H1 (cell line): ENCODE data around the gene CTIF. TPM values are rescaled to one million over a fixed set of nuclear protein-coding genes. Genes with fewer than 3 reads are reported as not detected.

Source experiments
- CTCF ChIA-PET: fragments of 300-600 bp; sonication (Branson Sonifier 250); formaldehyde crosslinking; loops from one replicate; lab custom pipeline; 2021; ENCODE audit not compliant: partially characterized antibody; lab: Charles Lee
- POLR2A ChIA-PET: fragments of 300-600 bp; sonication (Branson Sonifier 250); formaldehyde crosslinking; loops from one replicate; lab custom pipeline; 2021; ENCODE audit warnings: inconsistent platforms; ENCODE audit not compliant: partially characterized antibody; lab: Charles Lee
- DNase-seq, 2 experiments: peaks; one replicate each; pipeline versions ENCODE4 v3.0.0 to v3.0.0-alpha.2; 2010 to 2022; ENCODE audit warnings: low spot score in 2 of 2, low read depth in 1 of 2, mixed read lengths in 1 of 2
- FAIRE-seq: peaks from 2 replicates; lab custom pipeline; 2011; peaks lifted over from hg19 to GRCh38; lab: Jason Lieb, UNC
- H2AFZ ChIP-seq: 2 replicates; pipeline ENCODE4 v1.8.1; 2012; ENCODE audit warnings: low read length, inconsistent platforms
- H2AK5ac ChIP-seq: 2 replicates; pipeline ENCODE4 v1.6.1; 2013; ENCODE audit warnings: low read depth, low read length
- H2BK120ac ChIP-seq: replicated peaks from 2 replicates; pipeline ENCODE3; 2013; ENCODE audit warnings: low read depth, low read length, inconsistent platforms
- H2BK12ac ChIP-seq: 2 replicates; pipeline ENCODE4 v1.6.1; 2013; ENCODE audit warnings: low read depth, low read length
- H2BK15ac ChIP-seq: 2 replicates; pipeline ENCODE4 v1.6.1; 2013; ENCODE audit warnings: low read length
- H2BK20ac ChIP-seq: 2 replicates; pipeline ENCODE4 v1.6.1; 2013; ENCODE audit warnings: low read length
- H2BK5ac ChIP-seq: 2 replicates; pipeline ENCODE4 v1.6.1; 2013; ENCODE audit warnings: low read depth, low read length
- H3K14ac ChIP-seq: 2 replicates; pipeline ENCODE4 v1.6.1; 2013; ENCODE audit warnings: inconsistent platforms; ENCODE audit not compliant: insufficient read length
- H3K18ac ChIP-seq: 2 replicates; pipeline ENCODE4 v1.6.1; 2013; ENCODE audit warnings: low read length; ENCODE audit errors: extremely low read depth
- H3K23ac ChIP-seq: 2 replicates; pipeline ENCODE4 v1.6.1; 2013; ENCODE audit warnings: inconsistent platforms; ENCODE audit not compliant: insufficient read length
- H3K23me2 ChIP-seq: 2 replicates; pipeline ENCODE4 v1.6.1; 2013; ENCODE audit warnings: low read depth, low read length
- H3K27ac ChIP-seq: 2 replicates; pipeline ENCODE4 v1.6.1; 2011; ENCODE audit warnings: low read depth, low read length, inconsistent platforms
- H3K27me3 ChIP-seq, 4 experiments: replicated peaks in 1 of 4; 1 replicate in 1 of 4; 2 replicates in 3 of 4; pipeline versions ENCODE4 v1.6.1 to v1.8.1; 2011 to 2013; ENCODE audit warnings: low read length in 3 of 4, mild to moderate bottlenecking in 3 of 4, inconsistent platforms in 2 of 4, mixed read lengths in 2 of 4, moderate library complexity in 1 of 4; ENCODE audit not compliant: control insufficient read depth in 3 of 4, insufficient read depth in 3 of 4; ENCODE audit errors: extremely low read depth in 1 of 4
- H3K36me3 ChIP-seq, 4 experiments: 2 replicates each; pipeline versions ENCODE4 v1.6.1 to v1.8.1; 2011 to 2013; ENCODE audit warnings: mild to moderate bottlenecking in 4 of 4, low read length in 3 of 4, moderate library complexity in 2 of 4, control low read depth in 1 of 4, inconsistent platforms in 1 of 4; ENCODE audit not compliant: insufficient read depth in 4 of 4, control insufficient read depth in 2 of 4
- H3K4ac ChIP-seq: replicated peaks from 2 replicates; pipeline ENCODE3; 2013; ENCODE audit warnings: low read length, low read depth, mixed read lengths, inconsistent platforms; ENCODE audit not compliant: insufficient read length
- H3K4me1 ChIP-seq, 4 experiments: replicated peaks in 1 of 4; 1 replicate in 1 of 4; 2 replicates in 3 of 4; pipeline versions ENCODE4 v1.6.1 to v1.8.1; 2011 to 2013; ENCODE audit warnings: low read length in 3 of 4, inconsistent platforms in 2 of 4, mixed read lengths in 1 of 4; ENCODE audit not compliant: insufficient read depth in 4 of 4, control insufficient read depth in 3 of 4
- H3K4me2 ChIP-seq, 2 experiments: 2 replicates each; pipeline versions ENCODE4 v1.6.1 to v1.8.1; 2011 to 2013; ENCODE audit warnings: low read depth in 2 of 2, low read length in 2 of 2, control low read depth in 1 of 2, inconsistent platforms in 1 of 2, mild to moderate bottlenecking in 1 of 2; ENCODE audit not compliant: insufficient read depth in 1 of 2
- H3K4me3 ChIP-seq, 4 experiments: fragments of 200-600, 300-600 bp in 1 of 4; sonication (generic), shearing (Covaris generic), sonication (Bioruptor Twin) in 1 of 4; 2 replicates each; pipeline versions ENCODE4 v1.5.1 to v1.8.1; 2011 to 2016; ENCODE audit warnings: low read length in 4 of 4, low read depth in 3 of 4, control low read depth in 2 of 4, inconsistent platforms in 2 of 4, mild to moderate bottlenecking in 2 of 4, mixed read lengths in 1 of 4, moderate library complexity in 1 of 4; ENCODE audit not compliant: insufficient read depth in 2 of 4; ENCODE audit errors: extremely low read depth in 1 of 4
- H3K56ac ChIP-seq: replicated peaks from 2 replicates; pipeline ENCODE3; 2013; ENCODE audit warnings: low read depth, mild to moderate bottlenecking, mixed read lengths, low read length, inconsistent platforms; ENCODE audit not compliant: insufficient read length
- H3K79me1 ChIP-seq: 2 replicates; pipeline ENCODE4 v1.6.1; 2013; ENCODE audit warnings: low read depth, low read length, control low read depth
- H3K79me2 ChIP-seq, 2 experiments: 2 replicates each; pipeline versions ENCODE4 v1.6.1 to v1.8.1; 2012 to 2013; ENCODE audit warnings: low read length in 2 of 2, mild to moderate bottlenecking in 2 of 2, inconsistent platforms in 1 of 2; ENCODE audit not compliant: insufficient read depth in 2 of 2, control insufficient read depth in 1 of 2
- H3K9ac ChIP-seq, 4 experiments: replicated peaks in 1 of 4; 1 replicate in 1 of 4; 2 replicates in 3 of 4; pipeline versions ENCODE4 v1.6.1 to v1.8.1; 2011 to 2013; ENCODE audit warnings: low read depth in 3 of 4, low read length in 3 of 4, control low read depth in 2 of 4, mild to moderate bottlenecking in 2 of 4, moderate library complexity in 2 of 4, inconsistent platforms in 1 of 4; ENCODE audit errors: extremely low read depth in 1 of 4
- H3K9me3 ChIP-seq, 2 experiments: 2 replicates each; pipeline versions ENCODE4 v1.6.1 to v1.8.1; 2012 to 2013; ENCODE audit warnings: mild to moderate bottlenecking in 2 of 2, moderate library complexity in 2 of 2, control low read depth in 1 of 2, inconsistent platforms in 1 of 2, low read depth in 1 of 2, low read length in 1 of 2, mixed read lengths in 1 of 2; ENCODE audit not compliant: insufficient read depth in 2 of 2
- H4K20me1 ChIP-seq, 2 experiments: replicated peaks in 1 of 2; 2 replicates each; pipeline versions ENCODE3 to v1.8.1; 2011 to 2013; ENCODE audit warnings: inconsistent platforms in 2 of 2, low read length in 2 of 2, mild to moderate bottlenecking in 1 of 2; ENCODE audit not compliant: insufficient read depth in 2 of 2, control insufficient read depth in 1 of 2
- H4K5ac ChIP-seq: 2 replicates; pipeline ENCODE4 v1.6.1; 2013; ENCODE audit warnings: low read length, low read depth, mixed read lengths, inconsistent platforms; ENCODE audit not compliant: insufficient read length
- H4K8ac ChIP-seq: 2 replicates; pipeline ENCODE4 v1.8.0; 2013; ENCODE audit warnings: mild to moderate bottlenecking, moderate library complexity, low read length, inconsistent platforms; ENCODE audit not compliant: insufficient read depth; ENCODE audit errors: extremely low read depth
- H4K91ac ChIP-seq: replicated peaks from 2 replicates; pipeline ENCODE3; 2013; ENCODE audit warnings: low read length, mixed read lengths, inconsistent platforms; ENCODE audit not compliant: insufficient read length
- BACH1 ChIP-seq: IDR thresholded peaks from 2 replicates; pipeline ENCODE4 v1.6.1; 2012; ENCODE audit warnings: low read length, improper control_type of control experiment
- BCL11A ChIP-seq, 2 experiments: IDR thresholded peaks; one replicate each; pipeline ENCODE4 v1.6.1; 2011; ENCODE audit warnings: low read depth in 2 of 2, low read length in 2 of 2, mild to moderate bottlenecking in 2 of 2
- CBX5 ChIP-seq: fragments of 300-800, 300-1000 bp; sonication (generic); IDR thresholded peaks from 2 replicates; pipeline ENCODE4 v1.7.1; 2016; ENCODE audit warnings: antibody characterized with exemption, low read length, low read depth
- CBX8 ChIP-seq: fragments of 300-800, 300-1000 bp; sonication (generic); IDR thresholded peaks from 2 replicates; pipeline ENCODE4 v1.7.1; 2016; ENCODE audit warnings: low read depth, low read length, borderline replicate concordance
- CEBPB ChIP-seq: IDR thresholded peaks from 2 replicates; pipeline ENCODE4 v1.6.1; 2012; ENCODE audit warnings: low read depth, low read length
- CHD1 ChIP-seq: IDR thresholded peaks from 2 replicates; pipeline ENCODE4 v1.6.1; 2012; ENCODE audit warnings: low read depth, low read length, improper control_type of control experiment
- CHD2 ChIP-seq: IDR thresholded peaks from 2 replicates; pipeline ENCODE4 v1.6.1; 2012; ENCODE audit warnings: low read length, improper control_type of control experiment
- FOSL1 ChIP-seq: IDR thresholded peaks from 2 replicates; pipeline ENCODE4 v1.6.1; 2011; ENCODE audit warnings: mild to moderate bottlenecking, low read depth, low read length, moderate library complexity; ENCODE audit not compliant: insufficient read depth
- KDM4A ChIP-seq: IDR thresholded peaks from one replicate; pipeline ENCODE4 v1.7.1; 2012; ENCODE audit warnings: low read depth, mild to moderate bottlenecking, moderate library complexity, low read length, inconsistent platforms; ENCODE audit not compliant: severe bottlenecking
- RXRA ChIP-seq: IDR thresholded peaks from 2 replicates; pipeline ENCODE4 v1.6.1; 2011; ENCODE audit warnings: low read depth, mild to moderate bottlenecking, low read length, moderate library complexity; ENCODE audit not compliant: insufficient read depth
- SIRT6 ChIP-seq: IDR thresholded peaks from one replicate; pipeline ENCODE4 v1.7.1; 2012; ENCODE audit warnings: low read length, inconsistent platforms
- SRF ChIP-seq: IDR thresholded peaks from 2 replicates; pipeline ENCODE4 v1.6.1; 2011; ENCODE audit warnings: mild to moderate bottlenecking, low read depth, low read length, moderate library complexity
- SUZ12 ChIP-seq: fragments of 200-600 bp; sonication (generic); IDR thresholded peaks from 2 replicates; pipeline ENCODE4 v1.6.1; 2012; ENCODE audit warnings: mild to moderate bottlenecking, inconsistent platforms, low read length, moderate library complexity, mixed read lengths
- TEAD4 ChIP-seq: IDR thresholded peaks from 2 replicates; pipeline ENCODE4 v1.6.1; 2012; ENCODE audit warnings: low read depth, low read length, inconsistent platforms, mixed read lengths
- WGBS, 2 experiments: shearing (Covaris generic) in 1 of 2; methylation state at CpG; one replicate each; pipeline versions ENCODE4 v1.1.6 to v1.1.7; 2013 to 2015; ENCODE audit warnings: low lambda C conversion rate in 2 of 2, mixed read lengths in 2 of 2, inconsistent platforms in 1 of 2, low coverage in 1 of 2, missing lambda C conversion rate in 1 of 2; ENCODE audit not compliant: insufficient replicate concordance in 2 of 2, insufficient coverage in 1 of 2, insufficient read length in 1 of 2; ENCODE audit errors: extremely low coverage in 1 of 2, missing lambda C conversion rate in 1 of 2; 5-methylcytosine and 5-hydroxymethylcytosine counted together
- polyA plus RNA-seq, 7 experiments: library from polyadenylated mRNA; depleted of rRNA in 3 of 7; stranded (reverse) in 5 of 7; unstranded in 2 of 7; fragments of >200 nt in 5 of 7; fragments of 200-250 nt in 2 of 7; gene quantifications; 1 replicate in 5 of 7; 2 replicates in 1 of 7; 4 replicates in 1 of 7; pipeline versions ENCODE4 v1.2.1 to v1.2.3, GENCODE V29; 2011 to 2013; ENCODE audit warnings: missing spikeins in 2 of 7, mixed read lengths in 2 of 7
- total RNA-seq: library from RNA; stranded (reverse); fragmentation: NEBNext Ultra II Directional; extraction: Animal tissue kit (Norgen Biotek cat#: 25700); gene quantifications from 2 replicates; pipeline ENCODE4 v1.2.1, GENCODE V29; 2021
- TF ChIP-seq, protein P1 (sequence below): IDR thresholded peaks from 2 replicates; pipeline ENCODE4 v1.6.1; 2012; ENCODE audit warnings: inconsistent platforms

The CTIF gene
- total and polyA plus RNA-seq, 2 of the 8 experiments (the other 6 are each of a cell fraction or from before 2014, with no cell fraction given): 9.0 to 17.8 TPM

DNA sequence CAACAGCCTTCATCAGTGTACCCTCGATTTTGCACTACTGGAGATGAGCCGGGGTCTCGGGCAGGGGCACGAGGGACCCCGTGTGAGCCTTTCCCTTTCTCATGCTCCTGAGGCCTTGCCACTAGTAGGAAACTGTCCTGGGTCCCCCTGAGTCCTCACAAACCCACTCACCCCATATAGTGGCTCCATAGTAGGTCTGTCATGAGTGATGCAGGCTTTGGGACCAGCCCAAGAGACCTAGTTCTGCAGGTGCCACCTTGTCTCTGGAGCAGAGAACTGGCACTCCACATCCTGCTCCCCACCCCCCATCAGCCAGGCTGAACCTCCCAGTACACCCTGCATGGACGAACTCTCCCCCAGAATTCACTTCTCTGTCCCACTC is 224.9 kb downstream of the CTIF start:
- Histone ChIP-seq H2BK20ac (no peak overlapping the region), H3K79me2 (no peaks in the 10 kb centered on the region), H2BK120ac (no peak overlapping the region), H3K9ac (no peak overlapping the region), H3K23me2 (no peaks in the 10 kb centered on the region), H3K56ac (no peak overlapping the region), H3K27me3 (no peaks in the 10 kb centered on the region), H2BK5ac (no peak overlapping the region), H3K4me1 (peaks cover 0 to 7% (median 1%) of the 10 kb centered on the region in 4 experiments; a peak in 2 of 7 replicates), H4K8ac (no peak overlapping the region), H2BK15ac (no peak overlapping the region), H3K14ac (no peak overlapping the region), H4K91ac (no peak overlapping the region), H3K4me2 (no peak overlapping the region), H3K36me3 (peaks cover 0 to 5% (median under 1%) of the 10 kb centered on the region in 4 experiments; a peak in 5 of 8 replicates), H3K4ac (no peak overlapping the region), H2AFZ (no peak overlapping the region), H3K4me3 (no peak overlapping the region), H2BK12ac (no peak overlapping the region), H4K5ac (no peak overlapping the region), H3K27ac (no peak overlapping the region), H2AK5ac (no peak overlapping the region), H3K18ac (no peak overlapping the region), H3K23ac (no peak overlapping the region), H3K9me3 (no peaks in the 10 kb centered on the region), H3K79me1 (no peaks in the 10 kb centered on the region), H4K20me1 (peaks cover 0 to 4% of the 10 kb centered on the region in 2 experiments)
- FAIRE-seq (no peak), DNase-seq (no peak)
- ChIA-PET CTCF (interaction anchor here (1.0 to 3.1 kb wide), 6 partner anchors 12 to 98 kb away, joined by 3 to 9 read pairs (median 4); no protein-coding TSS in a partner anchor), POLR2A (no interaction called here)
- WGBS, 2 experiments: 89% methylated on average over 6 of the region's 6 CpGs; no CpG with 5 or more reads in 1 of the 2 experiments
- no peak for TF ChIP-seq BACH1
- TF ChIP-seq, protein P1, sequence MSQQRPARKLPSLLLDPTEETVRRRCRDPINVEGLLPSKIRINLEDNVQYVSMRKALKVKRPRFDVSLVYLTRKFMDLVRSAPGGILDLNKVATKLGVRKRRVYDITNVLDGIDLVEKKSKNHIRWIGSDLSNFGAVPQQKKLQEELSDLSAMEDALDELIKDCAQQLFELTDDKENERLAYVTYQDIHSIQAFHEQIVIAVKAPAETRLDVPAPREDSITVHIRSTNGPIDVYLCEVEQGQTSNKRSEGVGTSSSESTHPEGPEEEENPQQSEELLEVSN: no peak
- no peak for TF ChIP-seq SIRT6
- no peak for TF ChIP-seq CHD1
- TF ChIP-seq CEBPB: no peak
- TF ChIP-seq RXRA: no peak
- TF ChIP-seq CBX5: no peak
- TF ChIP-seq TEAD4: no peak
- TF ChIP-seq KDM4A: no peak
- no peak for TF ChIP-seq SUZ12
- TF ChIP-seq SRF: no peak
- no peak for TF ChIP-seq BCL11A (IDR thresholded peaks at IDR 0.05; ENCODE audit: low read depth in 2 of 2, low read length in 2 of 2)
- TF ChIP-seq CHD2: no peak
- TF ChIP-seq FOSL1: no peak
- no peak for TF ChIP-seq CBX8
